DOHH2 (cell line): ENCODE measurements around the gene JKAMP.

Source experiments
- EZH2phosphoT487 ChIP-seq: fragments of 200-600 bp; sonication (generic); IDR thresholded peaks from 2 replicates; pipeline ENCODE4 v1.6.1; 2017; ENCODE audit warnings: borderline replicate concordance, mild to moderate bottlenecking, antibody characterized with exemption, low read length, moderate library complexity, mixed read lengths
- TF ChIP-seq, protein P1 (sequence below): fragments of 200-600 bp; sonication (generic); IDR thresholded peaks from one replicate; pipeline ENCODE4 v1.5.1; 2014; ENCODE audit warnings: antibody characterized with exemption, mild to moderate bottlenecking, low read depth, low read length; ENCODE audit not compliant: poor library complexity, severe bottlenecking

DNA sequence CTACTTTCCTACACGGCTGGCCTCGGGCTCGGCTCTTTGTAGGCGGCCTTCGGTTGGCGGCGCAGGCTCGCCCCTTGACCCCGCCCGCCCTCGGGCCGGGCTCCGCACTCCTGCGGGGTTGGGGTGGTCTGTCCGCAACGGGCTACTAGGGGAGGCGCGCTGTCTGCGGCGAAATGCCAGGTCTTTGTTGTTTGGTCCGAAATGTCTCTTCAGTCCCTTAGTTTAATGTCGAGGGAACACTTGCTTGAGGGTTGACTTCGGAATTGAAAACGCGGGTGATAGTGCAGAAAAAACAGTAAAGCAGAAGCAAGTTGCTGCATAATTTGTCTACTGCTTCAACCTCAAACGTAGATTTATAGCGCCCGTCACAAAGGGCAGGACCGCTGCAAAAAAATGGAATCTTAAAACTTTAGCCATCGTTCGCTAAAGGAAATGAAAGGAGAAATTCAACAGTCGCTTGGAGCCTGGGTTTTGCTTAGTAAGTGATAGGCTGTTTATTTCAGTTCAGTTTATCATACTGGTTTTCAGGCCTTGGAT, 390 bp downstream of the JKAMP start:
- TF ChIP-seq, protein P1, sequence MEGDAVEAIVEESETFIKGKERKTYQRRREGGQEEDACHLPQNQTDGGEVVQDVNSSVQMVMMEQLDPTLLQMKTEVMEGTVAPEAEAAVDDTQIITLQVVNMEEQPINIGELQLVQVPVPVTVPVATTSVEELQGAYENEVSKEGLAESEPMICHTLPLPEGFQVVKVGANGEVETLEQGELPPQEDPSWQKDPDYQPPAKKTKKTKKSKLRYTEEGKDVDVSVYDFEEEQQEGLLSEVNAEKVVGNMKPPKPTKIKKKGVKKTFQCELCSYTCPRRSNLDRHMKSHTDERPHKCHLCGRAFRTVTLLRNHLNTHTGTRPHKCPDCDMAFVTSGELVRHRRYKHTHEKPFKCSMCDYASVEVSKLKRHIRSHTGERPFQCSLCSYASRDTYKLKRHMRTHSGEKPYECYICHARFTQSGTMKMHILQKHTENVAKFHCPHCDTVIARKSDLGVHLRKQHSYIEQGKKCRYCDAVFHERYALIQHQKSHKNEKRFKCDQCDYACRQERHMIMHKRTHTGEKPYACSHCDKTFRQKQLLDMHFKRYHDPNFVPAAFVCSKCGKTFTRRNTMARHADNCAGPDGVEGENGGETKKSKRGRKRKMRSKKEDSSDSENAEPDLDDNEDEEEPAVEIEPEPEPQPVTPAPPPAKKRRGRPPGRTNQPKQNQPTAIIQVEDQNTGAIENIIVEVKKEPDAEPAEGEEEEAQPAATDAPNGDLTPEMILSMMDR, result no peak
- no peak for TF ChIP-seq EZH2phosphoT487
